Endodermal cell (in vitro differentiated cells): Measurements from ENCODE around the gene ZNF853. TPM values are rescaled to one million over a fixed set of nuclear protein-coding genes. Genes with fewer than 3 reads are reported as not detected.

ENCODE experiments used
- DNase-seq: peaks from one replicate; pipeline ENCODE4 v3.0.0-alpha.2; 2017
- H3K27ac ChIP-seq: 2 replicates; pipeline ENCODE4 v1.5.1; 2013; ENCODE audit warnings: mild to moderate bottlenecking, low read depth, low read length, moderate library complexity
- H3K27me3 ChIP-seq: 2 replicates; pipeline ENCODE4 v1.6.1; 2013; ENCODE audit warnings: mild to moderate bottlenecking, low read length, moderate library complexity; ENCODE audit not compliant: insufficient read depth, control insufficient read depth, poor library complexity, severe bottlenecking
- H3K36me3 ChIP-seq: 2 replicates; pipeline ENCODE4 v1.7.0; 2013; ENCODE audit warnings: mild to moderate bottlenecking, low read length, moderate library complexity; ENCODE audit not compliant: control insufficient read depth, insufficient read depth
- H3K4me1 ChIP-seq: one replicate; pipeline ENCODE4 v1.7.0; 2013; ENCODE audit warnings: low read length; ENCODE audit not compliant: control insufficient read depth, insufficient read depth
- H3K4me3 ChIP-seq: 2 replicates; pipeline ENCODE4 v1.5.1; 2013; ENCODE audit warnings: mild to moderate bottlenecking, low read length, moderate library complexity
- H3K9ac ChIP-seq: 2 replicates; pipeline ENCODE4 v1.6.1; 2013; ENCODE audit warnings: mild to moderate bottlenecking, low read length, moderate library complexity; ENCODE audit not compliant: poor library complexity, severe bottlenecking; ENCODE audit errors: extremely low read depth
- H3K9me3 ChIP-seq: 2 replicates; pipeline ENCODE4 v1.6.1; 2013; ENCODE audit warnings: mild to moderate bottlenecking, low read length, moderate library complexity; ENCODE audit not compliant: control insufficient read depth
- H3K27ac Mint-ChIP-seq: 2 replicates; pipeline ENCODE4 v1.8.0; 2020; ENCODE audit warnings: mixed read lengths
- H3K27me3 Mint-ChIP-seq: 2 replicates; pipeline ENCODE4 v1.8.0; 2021; ENCODE audit warnings: mild to moderate bottlenecking, mixed read lengths; ENCODE audit not compliant: insufficient read depth
- H3K36me3 Mint-ChIP-seq: 2 replicates; pipeline ENCODE4 v1.8.0; 2020; ENCODE audit warnings: low read depth, mixed read lengths
- H3K4me1 Mint-ChIP-seq: 2 replicates; pipeline ENCODE4 v1.8.0; 2020; ENCODE audit warnings: mixed read lengths
- H3K4me3 Mint-ChIP-seq: 2 replicates; pipeline ENCODE4 v1.8.0; 2020; ENCODE audit warnings: mild to moderate bottlenecking, moderate library complexity, mixed read lengths
- H3K9me3 Mint-ChIP-seq: 2 replicates; pipeline ENCODE4 v1.8.0; 2020; ENCODE audit warnings: mild to moderate bottlenecking, mixed read lengths
- WGBS, 2 experiments: methylation state at CpG; one replicate each; pipeline versions ENCODE4 v1.1.5 to v1.1.7; 2013; ENCODE audit warnings: missing lambda C conversion rate in 2 of 2, mixed read lengths in 1 of 2; ENCODE audit not compliant: insufficient coverage in 1 of 2, insufficient read length in 1 of 2; 5-methylcytosine and 5-hydroxymethylcytosine counted together
- total RNA-seq, 2 donors: library from RNA; stranded (reverse); fragmentation: NEBNext Ultra II Directional in 1 of 2; extraction: Animal tissue kit (Norgen Biotek cat#: 25700) in 1 of 2; gene quantifications; 2 replicates in 1 of 2; 3 replicates in 1 of 2; pipeline ENCODE4 v1.2.1, GENCODE V29; 2021
- TF ChIP-seq, protein P1 (sequence below): fragments of 200-600 bp; sonication (generic); conservative IDR thresholded peaks from 2 replicates; pipeline ENCODE4 v1.5.0; 2021; ENCODE audit warnings: antibody characterized with exemption, mild to moderate bottlenecking

Gene ZNF853
- total RNA-seq, 2 donors from 2014 or later, result 14.2 to 17.2 TPM

DNA sequence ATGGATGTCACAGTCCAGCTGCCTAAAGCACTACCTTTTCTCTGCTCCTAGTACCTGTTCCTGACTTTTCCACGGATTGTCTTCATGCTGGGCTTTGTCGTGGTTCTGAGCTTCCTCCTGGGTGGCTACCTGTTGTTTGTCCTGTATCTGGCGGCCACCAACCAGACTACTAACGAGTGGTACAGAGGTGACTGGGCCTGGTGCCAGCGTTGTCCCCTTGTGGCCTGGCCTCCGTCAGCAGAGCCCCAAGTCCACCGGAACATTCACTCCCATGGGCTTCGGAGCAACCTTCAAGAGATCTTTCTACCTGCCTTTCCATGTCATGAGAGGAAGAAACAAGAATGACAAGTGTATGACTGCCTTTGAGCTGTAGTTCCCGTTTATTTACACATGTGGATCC is 26.8 kb upstream of the ZNF853 start:
- TF ChIP-seq, protein P1, sequence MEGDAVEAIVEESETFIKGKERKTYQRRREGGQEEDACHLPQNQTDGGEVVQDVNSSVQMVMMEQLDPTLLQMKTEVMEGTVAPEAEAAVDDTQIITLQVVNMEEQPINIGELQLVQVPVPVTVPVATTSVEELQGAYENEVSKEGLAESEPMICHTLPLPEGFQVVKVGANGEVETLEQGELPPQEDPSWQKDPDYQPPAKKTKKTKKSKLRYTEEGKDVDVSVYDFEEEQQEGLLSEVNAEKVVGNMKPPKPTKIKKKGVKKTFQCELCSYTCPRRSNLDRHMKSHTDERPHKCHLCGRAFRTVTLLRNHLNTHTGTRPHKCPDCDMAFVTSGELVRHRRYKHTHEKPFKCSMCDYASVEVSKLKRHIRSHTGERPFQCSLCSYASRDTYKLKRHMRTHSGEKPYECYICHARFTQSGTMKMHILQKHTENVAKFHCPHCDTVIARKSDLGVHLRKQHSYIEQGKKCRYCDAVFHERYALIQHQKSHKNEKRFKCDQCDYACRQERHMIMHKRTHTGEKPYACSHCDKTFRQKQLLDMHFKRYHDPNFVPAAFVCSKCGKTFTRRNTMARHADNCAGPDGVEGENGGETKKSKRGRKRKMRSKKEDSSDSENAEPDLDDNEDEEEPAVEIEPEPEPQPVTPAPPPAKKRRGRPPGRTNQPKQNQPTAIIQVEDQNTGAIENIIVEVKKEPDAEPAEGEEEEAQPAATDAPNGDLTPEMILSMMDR, result no peak
- 89 to 98% methylated on average over 9 of the region's 9 CpGs for WGBS, 2 experiments
- H3K36me3 ChIP-seq, result peaks cover 33% of the 10 kb centered on the region
- no peak overlapping the region for H3K4me3 ChIP-seq
- H3K27ac ChIP-seq, result no peak overlapping the region
- no peak overlapping the region for H3K9ac ChIP-seq
- no peak overlapping the region for H3K27ac Mint-ChIP-seq
- H3K27me3 Mint-ChIP-seq, result no peaks in the 10 kb centered on the region
- no peaks in the 10 kb centered on the region for H3K27me3 ChIP-seq
- H3K9me3 ChIP-seq, result no peaks in the 10 kb centered on the region
- H3K4me1 Mint-ChIP-seq, result peaks cover 9% of the 10 kb centered on the region
- peaks cover 62% of the 10 kb centered on the region for H3K36me3 Mint-ChIP-seq
- DNase-seq, result no peak
- H3K9me3 Mint-ChIP-seq, result no peaks in the 10 kb centered on the region
- H3K4me3 Mint-ChIP-seq, result no peak overlapping the region
- H3K4me1 ChIP-seq, result no peaks in the 10 kb centered on the region

DNA sequence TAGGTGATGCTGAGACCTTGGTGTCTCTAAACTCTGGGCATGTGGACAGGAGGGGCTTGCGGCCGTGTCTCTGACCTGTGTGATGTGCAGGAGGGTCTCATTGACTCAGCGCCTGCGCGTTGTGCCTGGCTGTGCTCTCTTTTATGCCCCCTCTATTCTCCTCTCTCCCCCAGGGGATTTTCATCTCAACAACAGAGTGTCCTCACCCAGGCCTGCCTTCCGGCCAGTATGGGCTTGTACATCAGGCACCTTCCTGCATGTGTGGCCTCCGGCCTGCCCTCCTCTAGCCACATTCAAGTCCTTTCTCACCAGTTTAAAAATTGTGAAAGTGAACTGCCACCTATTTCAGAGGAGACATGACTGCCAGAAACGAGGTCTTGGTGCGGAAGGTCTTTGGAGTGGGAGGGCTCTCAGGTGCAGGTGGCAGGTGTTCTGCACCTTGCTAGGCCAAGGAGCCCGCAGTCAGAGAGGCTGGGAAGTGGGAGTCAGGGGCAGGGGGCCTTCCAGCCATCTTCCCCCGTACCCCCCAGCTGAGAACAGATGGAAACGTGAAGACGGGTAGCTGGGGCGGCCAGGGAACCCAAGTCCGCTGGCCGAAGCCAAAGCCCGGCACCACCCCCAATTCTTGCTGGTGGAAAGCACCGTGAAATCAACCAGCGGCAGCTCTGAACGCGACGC is 26.1 kb upstream of the ZNF853 start:
- Mint-ChIP-seq H3K27ac (peak overlapping the region; percentile 19), H3K9me3 (no peaks in the 10 kb centered on the region), H3K27me3 (no peaks in the 10 kb centered on the region), H3K4me1 (peaks cover 9% of the 10 kb centered on the region), H3K4me3 (peak overlapping the region; percentile 67), H3K36me3 (peaks cover 60% of the 10 kb centered on the region)
- DNase-seq, result no peak
- Histone ChIP-seq H3K9me3 (no peaks in the 10 kb centered on the region), H3K9ac (no peak overlapping the region), H3K4me1 (no peaks in the 10 kb centered on the region), H3K36me3 (peaks cover 37% of the 10 kb centered on the region), H3K4me3 (no peak overlapping the region), H3K27me3 (no peaks in the 10 kb centered on the region), H3K27ac (no peak overlapping the region)
- TF ChIP-seq, protein P1, result no peak
- WGBS, 2 experiments, result 55 to 72% methylated on average over 11 to 22 of the region's 22 CpGs

DNA sequence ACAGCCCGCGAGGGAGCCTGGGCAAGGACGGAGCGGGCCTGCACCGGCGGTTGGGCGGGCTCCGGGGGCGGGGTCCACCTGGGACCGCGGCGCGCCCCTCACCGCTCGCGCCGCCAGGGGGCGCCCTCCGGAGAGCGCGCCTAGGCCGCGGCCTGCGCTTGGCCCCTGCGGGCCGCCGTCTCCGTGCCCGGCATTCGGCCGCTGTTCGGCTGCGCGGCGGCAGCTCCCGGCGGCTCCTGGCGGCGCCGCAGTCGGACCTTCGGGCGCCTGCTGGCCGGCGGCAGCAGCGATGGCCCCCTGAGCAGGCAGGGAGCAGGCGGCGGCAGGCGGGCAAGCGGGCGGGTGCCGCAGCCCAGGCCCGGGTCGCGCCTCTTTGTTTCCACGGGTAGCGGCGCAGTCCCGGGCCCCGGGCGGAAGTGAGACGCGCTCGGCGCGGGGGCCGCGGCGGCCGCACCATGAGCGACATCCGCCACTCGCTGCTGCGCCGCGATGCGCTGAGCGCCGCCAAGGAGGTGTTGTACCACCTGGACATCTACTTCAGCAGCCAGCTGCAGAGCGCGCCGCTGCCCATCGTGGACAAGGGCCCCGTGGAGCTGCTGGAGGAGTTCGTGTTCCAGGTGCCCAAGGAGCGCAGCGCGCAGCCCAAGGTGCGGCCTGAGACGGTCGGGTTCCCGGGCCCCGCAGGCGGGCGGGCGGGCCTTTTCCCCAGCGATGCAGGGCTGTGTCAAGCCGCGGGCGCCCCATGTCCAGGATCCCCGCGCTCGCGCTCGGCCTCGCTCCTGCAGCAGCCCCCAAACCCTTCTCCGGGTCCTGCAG is 25.4 kb upstream of the ZNF853 start, which contains the start of gene INTS15:
Gene INTS15 (plus strand): TSS at position 193 of the 816 bp plus-strand sequence. CDS start 263 bp downstream, at position 456.
- peaks cover 9% of the 10 kb centered on the region for H3K4me1 Mint-ChIP-seq
- Histone ChIP-seq H3K9me3 (no peaks in the 10 kb centered on the region), H3K4me3 (peak within 1 kb of the TSS; percentile 88), H3K4me1 (no peaks in the 10 kb centered on the region), H3K36me3 (peaks cover 39% of the 10 kb centered on the region), H3K27ac (peak within 1 kb of the TSS; percentile 84), H3K27me3 (no peaks in the 10 kb centered on the region), H3K9ac (peak within 1 kb of the TSS; percentile 78)
- peak within 1 kb of the TSS; percentile 19 for H3K27ac Mint-ChIP-seq
- H3K36me3 Mint-ChIP-seq, result peaks cover 59% of the 10 kb centered on the region
- no peaks in the 10 kb centered on the region for H3K9me3 Mint-ChIP-seq
- H3K27me3 Mint-ChIP-seq, result no peaks in the 10 kb centered on the region
- 0% methylated on average over 51 to 107 of the region's 107 CpGs for WGBS, 2 experiments
- H3K4me3 Mint-ChIP-seq, result peak within 1 kb of the TSS; percentile 67
- TF ChIP-seq, protein P1, result peak; percentile 88
- peak; percentile 91 for DNase-seq
